HG03558 (cell line): ENCODE results near the gene PPM1H.
"Not testable (repeated sequence)": the region's sequence is repeated elsewhere in the genome, so short reads cannot be mapped to it uniquely, and the experiment has no call there.

Source experiments
- ATAC-seq: cut with Tn5 transposase; IDR thresholded peaks from one replicate; pipeline ENCODE4 v1.9.1; 2021; ENCODE audit warnings: moderate number of reproducible peaks; ENCODE audit not compliant: unreplicated experiment; ENCODE audit errors: extremely low read depth

The PPM1H gene

DNA sequence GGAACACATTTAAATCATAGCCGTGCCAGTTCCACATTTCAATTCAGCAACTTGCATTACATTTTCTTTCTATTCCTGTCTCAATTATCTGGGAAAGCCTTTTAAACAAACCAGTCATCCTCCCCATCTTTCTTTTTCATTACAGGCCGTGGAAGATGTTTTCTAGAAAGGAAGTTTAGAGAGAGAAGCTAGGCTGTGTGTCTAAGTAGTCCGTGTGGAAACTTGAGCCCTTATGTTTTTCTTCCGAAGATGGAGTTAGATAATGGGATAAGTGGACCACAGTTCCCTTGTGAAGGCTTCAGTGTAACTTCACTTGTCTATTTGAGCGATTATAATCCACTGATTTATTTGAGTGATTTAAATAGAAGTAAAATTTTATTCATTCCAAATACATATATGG is 12.4 kb upstream of the PPM1H start:
- no peak for ATAC-seq

DNA sequence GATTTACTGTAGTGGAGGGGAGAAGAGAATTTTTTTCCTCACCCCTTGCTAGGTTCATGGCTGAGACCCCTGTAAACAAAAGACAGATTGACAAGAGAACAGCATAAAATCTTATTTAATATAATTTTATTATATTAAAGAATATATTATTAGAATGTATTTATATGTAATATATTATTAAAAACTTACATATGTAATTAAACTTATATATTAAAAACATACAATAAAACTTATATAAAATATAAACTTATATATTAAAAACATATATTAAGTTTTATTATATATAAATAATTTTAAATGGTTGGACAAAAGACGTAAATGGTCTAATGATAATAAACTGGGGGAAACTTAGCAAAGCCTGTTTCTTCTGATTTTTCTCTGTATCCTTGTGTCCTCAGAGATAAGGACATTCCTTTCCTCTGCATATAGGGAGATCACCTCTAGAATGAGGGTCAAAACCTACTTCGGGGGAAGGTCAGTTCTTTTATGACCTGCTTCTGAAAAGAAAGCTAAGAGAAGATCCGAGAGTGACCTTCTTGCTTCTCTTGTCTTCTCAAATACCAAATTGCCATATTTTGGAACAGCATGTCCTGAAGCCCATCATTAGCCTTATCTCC is 8.9 kb upstream of the PPM1H start:
- ATAC-seq = no peak

DNA sequence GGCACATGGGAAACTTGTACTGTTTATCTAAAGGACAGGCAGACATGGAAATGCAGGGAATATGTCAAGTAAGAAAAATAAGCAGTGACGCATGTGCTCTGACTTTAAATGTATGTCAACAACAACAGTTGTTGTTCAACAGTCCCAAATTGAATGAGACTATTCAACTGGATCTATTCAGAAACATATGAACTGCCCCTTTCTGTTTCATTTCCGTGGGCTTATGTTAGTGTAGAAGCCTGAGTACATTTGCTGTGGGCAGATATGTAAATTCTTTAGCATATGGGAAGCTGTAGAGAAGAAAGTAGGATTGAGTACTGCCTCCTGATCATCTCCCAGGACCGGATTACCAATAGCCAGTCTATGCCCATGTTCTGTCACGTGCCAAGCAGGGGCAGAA is 7.4 kb upstream of the PPM1H start:
- ATAC-seq = not testable (repeated sequence)

DNA sequence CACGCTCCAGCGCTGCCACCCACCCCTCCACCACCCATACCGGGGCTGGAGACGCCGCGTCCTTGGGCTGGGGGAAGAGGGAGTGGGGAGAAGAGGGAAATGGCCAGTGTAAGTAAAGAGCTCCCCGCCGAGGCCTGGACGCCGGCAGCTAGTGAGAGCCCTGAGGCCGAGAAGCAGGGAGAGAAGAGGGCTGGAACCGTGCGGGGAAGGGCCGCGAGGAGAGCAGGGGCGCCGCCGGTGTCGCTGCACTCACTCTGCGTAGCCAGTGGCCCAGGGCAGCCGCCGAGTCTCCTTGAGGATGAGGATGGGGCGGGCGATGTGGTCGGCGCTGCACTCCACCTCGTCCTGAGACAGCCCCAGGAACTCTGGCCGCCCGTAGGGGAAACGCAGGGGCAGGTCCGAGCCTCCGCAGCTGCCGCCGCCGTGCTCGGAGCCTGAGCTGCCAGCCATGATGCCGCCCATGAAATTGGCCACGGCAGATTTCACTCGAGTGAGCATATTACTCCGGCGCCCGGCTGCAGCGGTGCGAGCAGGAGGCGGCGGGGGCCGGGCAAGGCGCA is 631 bp downstream of the PPM1H start:
- peak; percentile 21 for ATAC-seq

DNA sequence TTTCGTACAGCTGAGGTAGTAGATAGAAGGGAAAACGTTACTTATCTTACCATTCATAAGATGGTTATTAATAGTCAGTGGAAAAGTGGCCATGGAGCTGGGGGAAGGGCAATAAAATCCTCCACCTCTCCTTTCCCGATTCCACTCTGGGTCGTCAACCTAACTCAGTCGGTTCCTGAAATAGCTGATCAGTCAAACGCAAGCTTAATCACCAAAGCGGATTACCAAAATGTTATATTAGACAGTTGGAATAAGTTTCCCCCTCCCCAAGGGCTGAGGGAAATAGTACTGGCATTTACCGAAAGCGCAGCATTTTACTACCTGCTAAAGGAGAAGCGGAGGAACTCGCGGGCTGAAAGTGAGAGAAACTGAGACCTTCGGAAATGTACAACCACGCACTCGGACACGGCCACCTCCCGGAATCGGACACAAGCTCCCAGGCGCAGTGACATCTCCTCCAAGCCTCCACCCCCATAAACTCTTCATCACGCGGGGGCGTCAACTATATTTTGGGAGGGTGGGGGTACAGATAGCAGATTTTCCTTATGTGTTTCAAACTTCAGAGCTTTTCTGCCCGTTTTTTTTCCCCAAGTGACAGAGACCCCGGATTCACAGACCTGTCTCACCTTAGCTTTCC is 1.2 kb downstream of the PPM1H start:
- no peak for ATAC-seq

DNA sequence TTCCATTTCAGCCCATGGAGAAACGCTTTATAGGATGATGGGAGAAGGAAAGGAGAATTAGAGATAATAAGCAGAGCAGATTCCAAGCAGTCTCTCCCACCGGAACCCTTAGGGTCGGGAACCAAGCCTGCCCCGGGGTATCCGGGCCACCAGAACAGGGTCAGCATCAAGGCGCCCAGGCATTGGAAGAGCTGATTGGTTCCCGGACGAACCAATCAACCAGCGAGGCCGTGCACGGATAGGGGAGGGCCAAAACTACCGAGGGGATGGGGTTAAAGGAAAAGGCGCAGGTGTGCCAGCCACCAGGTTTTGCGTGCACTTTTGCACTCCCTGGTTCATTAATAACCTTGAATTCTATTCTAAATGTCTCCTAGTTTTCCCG is 1.7 kb downstream of the PPM1H start:
- ATAC-seq = no peak

DNA sequence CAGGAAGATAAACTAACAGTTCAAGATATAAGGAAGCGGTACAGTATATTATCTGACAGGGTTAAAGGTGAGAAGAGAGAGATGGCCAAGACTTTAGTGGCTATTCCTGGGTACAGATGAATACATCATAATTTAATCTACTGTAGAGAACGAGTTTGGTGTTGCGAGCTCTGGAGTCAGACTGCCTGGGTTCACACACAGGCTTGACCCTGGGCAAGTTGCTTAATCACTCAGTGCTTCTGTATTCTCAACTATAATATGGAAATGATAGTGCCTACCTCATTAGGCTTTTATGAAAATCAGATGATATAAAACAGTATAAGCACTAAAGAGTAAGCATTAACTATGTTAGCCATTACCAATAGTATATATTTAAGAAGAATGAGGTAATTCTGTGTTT is 3.5 kb downstream of the PPM1H start:
- ATAC-seq = no peak

DNA sequence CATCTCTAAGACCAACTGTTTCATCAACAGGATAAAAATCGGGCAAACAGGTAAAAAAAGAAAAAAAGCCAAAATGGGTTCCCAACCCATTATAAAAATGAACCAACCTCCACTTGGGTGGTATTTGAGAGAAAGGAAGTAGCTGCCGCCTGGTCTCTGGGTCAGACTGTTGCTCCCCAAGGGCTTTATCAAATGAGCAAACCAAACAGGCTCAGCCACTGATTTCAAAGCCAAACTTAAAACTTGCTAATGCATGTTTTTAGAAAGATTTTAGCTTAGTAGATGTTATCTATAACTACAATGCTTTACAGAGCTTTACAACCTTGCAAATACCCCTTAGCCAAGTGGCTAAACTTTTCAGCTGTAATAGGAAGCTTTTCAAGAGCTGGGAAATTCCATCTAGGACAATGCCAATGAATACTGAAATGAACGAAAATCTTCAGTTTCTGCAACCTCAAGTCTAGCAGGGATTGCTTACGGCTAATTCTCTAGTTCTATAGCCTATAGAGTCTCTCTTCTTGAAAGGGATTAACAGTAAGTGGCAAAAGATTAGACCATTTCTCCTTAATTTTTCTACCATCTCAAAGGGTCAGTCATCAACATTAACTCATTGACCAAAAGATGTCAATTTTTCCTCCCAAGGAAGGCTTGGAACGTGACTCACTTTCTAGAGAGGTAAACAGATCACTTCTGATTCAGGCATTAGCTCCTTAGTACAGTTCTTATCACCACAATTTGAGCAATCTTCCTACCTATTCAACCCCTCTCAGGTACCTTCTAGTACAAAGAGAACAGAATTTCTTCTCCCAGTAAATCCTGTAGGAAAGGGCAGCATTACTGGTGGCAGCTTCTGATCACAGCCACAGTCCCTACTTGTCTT is 4.2 kb downstream of the PPM1H start:
- ATAC-seq = no peak

DNA sequence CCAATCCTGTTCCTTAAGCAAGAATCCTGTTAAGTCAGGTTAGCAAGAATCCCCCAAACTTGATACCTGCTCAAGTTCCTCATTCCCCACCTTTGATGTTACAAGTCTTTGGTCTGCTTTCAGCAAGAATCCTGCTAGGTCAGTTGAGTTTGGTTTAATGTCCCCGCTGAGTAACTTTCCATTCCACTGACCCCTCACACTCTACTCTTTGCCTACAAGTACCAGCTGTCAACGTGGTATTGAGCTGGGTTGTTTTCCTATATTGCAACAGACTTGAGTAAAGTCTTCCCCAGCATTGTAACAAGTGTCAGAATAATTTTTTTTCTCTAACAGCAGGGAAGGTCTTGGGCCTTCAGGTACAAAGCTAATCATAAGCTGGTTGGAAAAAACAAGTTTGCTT is 6.3 kb downstream of the PPM1H start:
- no peak for ATAC-seq

DNA sequence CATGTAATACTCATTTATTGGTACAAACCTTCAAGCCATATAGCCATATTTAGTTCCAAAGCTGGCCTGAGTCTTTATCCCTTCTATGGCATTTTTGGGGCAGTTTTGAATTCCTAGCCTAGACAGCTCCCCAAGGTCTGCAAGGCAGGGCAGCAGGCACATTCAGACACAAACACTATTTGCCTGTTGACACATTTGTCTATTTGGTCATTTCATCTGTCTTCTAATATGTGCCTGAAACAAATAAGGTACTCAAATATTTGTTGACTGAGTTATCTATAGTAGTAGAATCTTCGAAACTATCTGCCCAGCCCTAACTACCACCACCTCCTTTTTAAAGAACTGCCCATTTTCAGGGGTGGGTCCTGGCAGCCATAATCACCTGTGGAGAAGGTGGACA is 9.3 kb downstream of the PPM1H start:
- no peak for ATAC-seq

DNA sequence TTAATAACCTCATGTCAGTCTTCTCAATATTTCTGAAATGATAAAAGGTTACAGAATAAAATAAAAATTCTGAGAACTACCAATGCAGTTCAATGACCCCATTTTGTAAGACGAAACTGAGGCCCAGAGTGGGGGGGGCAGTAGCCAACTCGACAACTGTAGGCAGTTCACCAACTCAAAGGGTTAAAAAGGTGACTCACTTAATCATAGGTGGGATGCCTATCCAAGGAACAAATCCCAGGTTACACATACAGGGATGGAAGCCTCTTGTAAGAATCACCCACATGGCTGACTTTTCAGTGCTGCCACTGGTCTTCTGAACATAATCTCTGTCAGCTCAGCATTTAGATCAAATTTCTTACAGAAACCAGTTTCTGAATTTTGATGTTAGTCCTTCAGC is 10.9 kb downstream of the PPM1H start:
- ATAC-seq = no peak

DNA sequence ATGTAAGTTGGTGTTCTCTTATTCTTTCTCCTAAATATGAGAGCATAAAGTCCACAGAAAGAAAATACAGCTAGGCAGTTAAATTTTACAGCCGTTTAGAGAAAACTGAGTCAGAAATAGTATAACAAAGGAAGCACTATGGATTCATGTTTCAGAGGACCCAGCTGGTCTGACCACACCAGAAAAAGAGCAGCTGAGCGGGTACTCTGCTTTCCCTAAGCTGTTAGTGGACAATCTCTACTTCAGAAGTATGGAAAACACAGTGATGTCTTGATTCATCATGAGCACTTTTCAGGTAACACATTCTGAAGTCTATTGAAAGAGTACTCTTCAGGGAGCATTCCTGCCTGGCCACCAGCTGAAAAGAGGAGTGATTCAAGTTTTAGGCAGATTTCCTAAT is 12.4 kb downstream of the PPM1H start:
- ATAC-seq = no peak

DNA sequence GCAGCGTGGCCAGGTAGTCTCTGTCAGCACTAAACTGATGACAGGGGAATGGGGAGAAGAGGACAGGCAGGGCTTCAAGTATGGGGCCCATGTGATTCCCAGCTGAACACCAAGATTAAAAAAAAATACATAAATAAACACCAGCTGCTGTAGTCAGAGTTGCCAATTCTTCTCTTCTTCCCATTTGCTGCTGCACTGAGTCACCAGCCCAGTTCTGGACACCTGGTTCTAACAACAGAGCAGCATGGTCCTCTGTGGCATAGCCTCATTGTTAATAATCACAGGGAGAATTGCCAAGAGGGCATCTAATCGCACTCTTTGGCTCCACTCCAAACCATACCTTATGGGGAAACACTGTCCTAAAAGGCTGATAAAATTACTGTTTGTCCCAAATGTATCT is 15.1 kb downstream of the PPM1H start:
- no peak for ATAC-seq

DNA sequence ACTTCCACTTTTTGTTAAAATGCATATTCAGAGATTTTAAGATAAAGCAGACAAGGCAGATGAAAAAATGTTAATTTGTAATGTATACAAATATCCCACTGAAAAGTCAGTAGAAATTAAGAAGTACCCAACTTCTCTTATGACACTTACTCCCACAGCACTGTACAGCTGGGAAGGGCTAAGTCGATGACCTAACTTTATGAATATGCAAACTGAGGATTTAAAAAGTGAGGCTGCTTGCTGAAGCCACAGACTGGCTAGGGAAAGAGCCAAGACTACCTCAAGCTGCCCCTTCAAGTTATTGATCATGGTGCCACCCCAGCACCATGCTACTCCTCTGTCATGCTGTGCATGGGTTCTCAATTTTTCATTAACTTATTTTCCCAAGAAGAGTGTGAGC is 17.0 kb downstream of the PPM1H start:
- ATAC-seq = no peak

DNA sequence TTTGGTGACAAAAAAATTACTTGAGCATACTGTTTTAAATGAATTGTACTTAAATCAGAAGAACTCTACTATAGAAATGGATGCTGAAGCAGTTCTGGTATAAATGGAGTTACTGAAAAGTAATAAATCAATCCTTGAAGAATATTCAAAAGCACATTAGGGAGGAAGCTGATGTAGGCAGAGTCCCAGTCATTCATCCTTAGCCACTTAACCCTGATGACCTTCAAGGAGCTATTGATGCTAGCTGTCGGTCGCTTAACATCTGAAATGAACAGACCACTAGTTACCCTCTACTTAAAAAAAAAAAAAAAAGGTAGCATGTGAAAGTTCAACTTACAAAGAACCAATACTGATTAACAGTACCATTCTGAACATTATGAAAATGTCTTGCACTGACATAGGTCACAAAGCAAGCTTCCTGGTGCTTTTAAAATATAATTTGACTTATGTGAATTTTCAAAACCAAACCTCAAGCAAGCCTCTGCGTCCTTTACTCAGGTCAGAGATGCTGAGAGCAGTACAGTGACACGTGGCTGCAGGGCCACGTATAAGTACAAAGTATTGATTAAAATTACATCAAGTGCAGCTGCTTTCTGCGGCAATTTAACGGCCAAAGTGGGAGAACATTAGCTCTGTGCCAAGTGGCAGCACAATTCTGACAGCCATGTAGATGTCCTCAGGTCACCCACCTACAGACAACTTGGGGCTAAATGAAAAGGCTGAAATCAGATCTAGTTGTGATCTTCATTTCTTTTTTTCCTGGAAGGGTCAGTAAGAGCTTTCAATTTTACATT is 18.1 kb downstream of the PPM1H start:
- ATAC-seq = no peak

DNA sequence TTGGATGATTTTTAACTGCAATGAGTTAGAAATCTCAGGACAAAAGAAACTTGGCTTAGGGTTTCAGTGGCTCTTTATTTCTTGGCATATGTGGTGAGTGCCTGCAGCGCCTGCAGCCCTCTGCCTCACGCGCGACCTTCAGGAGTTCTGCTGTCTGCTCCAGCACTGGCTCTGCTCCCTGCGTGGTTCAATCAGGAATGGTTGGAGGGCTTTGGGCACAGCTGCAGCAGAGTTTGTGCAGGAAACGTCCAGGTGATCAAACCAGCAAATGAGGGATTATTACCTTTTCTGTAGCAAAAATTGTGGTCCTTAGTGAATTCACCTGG is 19.8 kb downstream of the PPM1H start:
- no peak for ATAC-seq

DNA sequence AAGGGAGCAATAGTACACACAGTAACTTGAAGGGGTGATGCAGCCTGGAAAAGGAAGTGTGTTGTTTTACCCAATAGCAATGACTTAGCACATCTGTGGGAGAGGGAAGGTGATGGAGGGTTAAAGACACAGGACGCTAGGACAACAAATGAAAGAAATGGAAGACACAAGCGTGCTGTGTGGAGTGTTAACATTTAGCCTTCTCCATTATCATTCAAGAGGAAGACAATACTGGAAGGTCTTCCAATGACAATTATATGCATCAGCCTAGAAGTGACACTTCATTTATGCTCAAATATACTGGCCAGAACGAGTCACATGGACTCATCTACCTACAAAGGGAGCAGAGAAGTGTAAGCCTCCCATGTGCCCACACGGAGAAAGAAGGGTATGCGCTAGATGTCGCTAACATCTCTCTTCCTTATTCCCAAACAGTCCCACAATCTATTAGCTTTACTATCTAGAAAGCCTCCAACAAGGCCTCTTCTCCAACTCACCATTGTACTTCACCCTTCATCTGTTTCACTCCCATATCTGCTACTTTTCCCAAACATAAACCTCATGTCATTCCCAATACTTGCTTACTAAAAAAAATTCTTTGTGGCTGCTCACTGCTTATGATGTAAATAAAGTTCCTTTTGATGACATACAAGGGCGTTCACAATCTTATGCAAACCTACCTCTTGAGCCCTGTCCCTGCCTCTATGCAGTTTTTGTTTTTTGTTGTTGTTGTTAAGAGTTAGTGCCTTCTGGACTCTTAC is 20.3 kb downstream of the PPM1H start:
- ATAC-seq = no peak

DNA sequence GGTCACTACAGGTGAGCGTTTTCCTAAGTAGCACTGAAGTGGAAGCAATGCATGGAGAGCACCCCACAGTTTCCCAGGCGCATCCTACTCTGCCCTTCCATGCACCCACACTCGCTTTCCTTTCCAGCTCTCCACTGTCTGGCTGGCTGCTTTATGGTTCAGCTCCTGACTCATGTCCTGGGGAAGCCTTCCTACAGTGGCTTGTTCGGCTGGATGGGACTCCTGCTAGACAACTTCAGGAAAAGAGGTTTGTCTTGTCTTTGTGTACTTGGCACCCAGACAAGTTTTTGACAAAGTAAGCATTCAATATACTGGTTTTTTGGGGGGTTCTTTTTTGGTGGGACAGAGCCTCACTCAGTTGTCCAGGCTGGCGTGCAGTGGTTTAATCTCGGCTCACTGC is 21.6 kb downstream of the PPM1H start:
- no peak for ATAC-seq

DNA sequence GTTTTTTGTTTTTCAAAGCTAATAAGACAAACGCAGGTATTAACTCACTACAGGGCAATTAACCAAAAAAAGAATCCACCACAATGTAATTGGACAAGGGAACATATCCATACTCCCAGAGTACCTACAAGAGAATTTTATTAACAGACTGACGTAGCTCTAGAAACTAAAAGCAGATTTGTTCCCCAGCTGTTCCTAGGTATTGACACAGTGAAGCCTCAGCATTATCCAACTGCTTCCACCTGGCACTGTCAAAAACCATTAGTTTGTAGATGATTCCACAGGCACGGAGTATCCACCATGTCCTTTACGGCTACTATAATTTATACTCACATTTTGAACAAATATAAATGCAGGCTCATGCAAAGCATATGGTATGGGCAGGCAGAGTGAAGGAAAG is 22.3 kb downstream of the PPM1H start:
- no peak for ATAC-seq

DNA sequence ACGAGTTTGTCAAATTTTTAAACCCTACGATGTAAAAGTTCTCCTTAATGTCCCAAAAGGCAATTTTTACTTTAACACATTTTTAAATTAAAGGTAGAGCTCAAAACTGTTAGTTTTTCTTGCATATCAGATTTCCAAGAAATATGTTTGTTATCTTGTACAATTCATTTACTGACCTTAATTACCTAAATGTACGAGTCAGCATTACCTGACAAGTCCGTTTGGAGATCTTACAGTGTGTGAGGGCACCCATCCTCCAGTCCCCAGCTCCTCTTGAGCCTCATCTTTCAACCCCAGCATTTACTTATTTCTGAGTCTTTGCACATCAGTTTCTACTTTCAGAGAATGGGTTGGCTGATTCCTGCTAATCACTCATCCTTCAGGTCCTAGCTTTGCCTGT is 23.7 kb downstream of the PPM1H start:
- no peak for ATAC-seq
